OCI-LY1 (cell line): Measurements from ENCODE around the gene DUSP16.

ENCODE experiments used
- H2AFZ ChIP-seq: fragments of 200-600 bp; sonication (generic), shearing (Covaris generic); 2 replicates; pipeline ENCODE4 v1.6.0; 2014; ENCODE audit warnings: antibody characterized with exemption, mild to moderate bottlenecking, low read length
- H3F3A ChIP-seq: fragments of 200-600 bp; sonication (generic), shearing (Covaris generic); 2 replicates; pipeline ENCODE4 v1.6.0; 2014; ENCODE audit warnings: mild to moderate bottlenecking, antibody characterized with exemption, low read length, moderate library complexity; ENCODE audit not compliant: insufficient read depth
- H3K27ac ChIP-seq: fragments of 200-600 bp; sonication (generic); 2 replicates; pipeline ENCODE4 v1.5.1; 2014; ENCODE audit warnings: low read length, mixed run types, mild to moderate bottlenecking, low read depth; ENCODE audit not compliant: poor library complexity, severe bottlenecking
- H3K27me3 ChIP-seq: fragments of 200-600 bp; sonication (generic); 2 replicates; pipeline ENCODE4 v1.6.0; 2014; ENCODE audit warnings: antibody characterized with exemption, mild to moderate bottlenecking, low read length, moderate library complexity; ENCODE audit not compliant: insufficient read depth
- H3K36me3 ChIP-seq: fragments of 200-600 bp; sonication (generic); 2 replicates; pipeline ENCODE4 v1.6.1; 2014; ENCODE audit warnings: mild to moderate bottlenecking, antibody characterized with exemption, low read length, moderate library complexity, mixed read lengths; ENCODE audit not compliant: insufficient read depth
- H3K4me1 ChIP-seq: fragments of 200-600 bp; sonication (generic); 2 replicates; pipeline ENCODE4 v1.5.1; 2014; ENCODE audit warnings: mild to moderate bottlenecking, low read length, moderate library complexity; ENCODE audit not compliant: insufficient read depth, severe bottlenecking
- H3K4me2 ChIP-seq: fragments of 200-600 bp; sonication (generic), shearing (Covaris generic); 2 replicates; pipeline ENCODE4 v1.6.1; 2014; ENCODE audit warnings: low read length
- H3K4me3 ChIP-seq: fragments of 200-600 bp; sonication (generic); 2 replicates; pipeline ENCODE4 v1.5.1; 2014; ENCODE audit warnings: low read length, low read depth, mild to moderate bottlenecking, mixed read lengths; ENCODE audit not compliant: poor library complexity, severe bottlenecking
- H3K79me2 ChIP-seq: fragments of 200-600 bp; shearing (Covaris generic); 2 replicates; pipeline ENCODE4 v1.6.1; 2016; ENCODE audit warnings: mixed run types, low read length, mixed read lengths; ENCODE audit not compliant: insufficient read depth
- H3K9ac ChIP-seq: fragments of 200-600 bp; sonication (generic), shearing (Covaris generic); 2 replicates; pipeline ENCODE4 v1.6.1; 2014; ENCODE audit warnings: mild to moderate bottlenecking, low read length, mixed read lengths
- H3K9me2 ChIP-seq: fragments of 200-600 bp; sonication (generic), shearing (Covaris generic); 2 replicates; pipeline ENCODE4 v1.6.1; 2014; ENCODE audit warnings: low read depth, mild to moderate bottlenecking, low read length, mixed read lengths
- H3K9me3 ChIP-seq: fragments of 200-600 bp; shearing (Covaris generic); 2 replicates; pipeline ENCODE4 v1.6.1; 2014; ENCODE audit warnings: low read length, mixed read lengths
- H4K20me1 ChIP-seq: fragments of 200-600 bp; sonication (generic), shearing (Covaris generic); 2 replicates; pipeline ENCODE4 v1.6.0; 2016; ENCODE audit warnings: mild to moderate bottlenecking, low read length; ENCODE audit not compliant: insufficient read depth
- CTCF ChIP-seq: fragments of 200-600 bp; sonication (generic), shearing (Covaris generic); IDR thresholded peaks from 2 replicates; pipeline ENCODE4 v1.5.1; 2017; ENCODE audit warnings: mild to moderate bottlenecking, antibody characterized with exemption, low read length, moderate library complexity, mixed read lengths
- EZH2 ChIP-seq: fragments of 200-600 bp; sonication (generic), shearing (Covaris generic); IDR thresholded peaks from 2 replicates; pipeline ENCODE4 v1.8.0; 2017; ENCODE audit warnings: borderline replicate concordance, mixed run types, mild to moderate bottlenecking, antibody characterized with exemption, low read length, moderate library complexity, mixed read lengths

DUSP16 gene

GRCh38 chr12:12531194-12531593 is 31.5 kb downstream of the DUSP16 start:
- no peak overlapping the region for H3K4me2 ChIP-seq
- TF ChIP-seq EZH2, result no peak
- no peak for TF ChIP-seq CTCF
- H3F3A ChIP-seq, result no peaks in the 10 kb centered on the region
- H3K36me3 ChIP-seq, result no peaks in the 10 kb centered on the region
- H3K27ac ChIP-seq, result no peak overlapping the region
- no peaks in the 10 kb centered on the region for H3K27me3 ChIP-seq
- H3K79me2 ChIP-seq, result no peaks in the 10 kb centered on the region
- H3K4me1 ChIP-seq, result peaks cover 42% of the 10 kb centered on the region
- no peak overlapping the region for H3K9ac ChIP-seq
- H3K9me3 ChIP-seq, result no peaks in the 10 kb centered on the region
- H3K4me3 ChIP-seq, result no peak overlapping the region
- no peak overlapping the region for H2AFZ ChIP-seq
- H4K20me1 ChIP-seq, result no peaks in the 10 kb centered on the region
- H3K9me2 ChIP-seq, result no peaks in the 10 kb centered on the region

GRCh38 chr12:12529783-12530421 is 32.8 kb downstream of the DUSP16 start:
- H3K4me2 ChIP-seq, result no peak overlapping the region
- H3K79me2 ChIP-seq, result no peaks in the 10 kb centered on the region
- no peaks in the 10 kb centered on the region for H3K36me3 ChIP-seq
- no peaks in the 10 kb centered on the region for H3K9me3 ChIP-seq
- H3K4me3 ChIP-seq, result no peak overlapping the region
- H3K4me1 ChIP-seq, result peaks cover 30% of the 10 kb centered on the region
- no peak overlapping the region for H3K27ac ChIP-seq
- H3K9me2 ChIP-seq, result no peaks in the 10 kb centered on the region
- no peaks in the 10 kb centered on the region for H4K20me1 ChIP-seq
- no peak overlapping the region for H3K9ac ChIP-seq
- no peak overlapping the region for H2AFZ ChIP-seq
- H3K27me3 ChIP-seq, result no peaks in the 10 kb centered on the region
- TF ChIP-seq CTCF (no peak), EZH2 (no peak)
- no peaks in the 10 kb centered on the region for H3F3A ChIP-seq

DNA sequence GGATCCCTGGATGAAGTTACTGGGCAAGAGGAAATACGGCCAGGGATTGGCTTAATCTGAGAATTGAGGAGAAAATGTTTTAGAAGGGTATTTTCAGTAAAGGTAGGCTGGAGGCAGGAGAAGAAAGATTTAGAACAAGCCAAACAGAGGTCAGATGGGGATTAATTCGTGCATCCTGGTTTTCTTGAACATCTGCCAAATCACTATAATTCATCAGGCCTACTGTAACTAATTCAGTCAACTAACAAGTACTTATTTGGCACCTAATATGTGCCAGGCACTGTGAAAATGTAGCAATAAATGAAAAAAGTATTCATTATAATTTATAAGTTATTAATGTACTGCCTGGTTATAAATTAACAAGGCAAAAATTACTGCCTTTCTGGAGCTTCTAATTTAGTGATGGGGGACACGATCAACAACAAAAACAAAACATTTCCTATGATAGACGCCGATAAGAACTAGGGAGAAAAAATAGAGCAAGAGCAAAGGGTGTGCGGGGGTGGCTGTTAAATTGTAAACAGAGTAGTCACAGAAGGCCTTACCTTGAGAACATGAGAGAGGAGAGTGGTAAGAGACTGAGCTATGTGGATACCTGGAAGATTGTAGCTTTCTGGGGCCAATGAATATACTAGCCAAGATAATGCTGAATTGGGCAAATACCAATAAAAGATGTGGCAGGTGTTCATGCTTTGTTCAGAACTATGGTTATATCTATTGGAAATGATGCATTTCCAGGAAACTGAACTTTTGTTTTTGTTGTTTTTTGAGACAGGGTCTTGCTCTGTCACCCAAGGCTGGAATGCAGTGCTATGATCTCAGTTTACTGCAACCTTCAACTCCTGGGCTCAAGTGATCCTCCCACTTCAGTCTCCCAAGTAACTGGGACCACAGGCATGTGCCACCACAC is 34.0 kb downstream of the DUSP16 start:
- TF ChIP-seq EZH2 (no peak), CTCF (no peak)
- Histone ChIP-seq H4K20me1 (no peaks in the 10 kb centered on the region), H3K79me2 (no peaks in the 10 kb centered on the region), H3K4me2 (no peak overlapping the region; the same call in 1 of the 2 replicates), H3K27me3 (no peaks in the 10 kb centered on the region), H3K36me3 (no peaks in the 10 kb centered on the region), H3K4me1 (peaks cover 17% of the 10 kb centered on the region), H3F3A (no peaks in the 10 kb centered on the region), H2AFZ (no peak overlapping the region), H3K9me3 (no peaks in the 10 kb centered on the region), H3K9ac (no peak overlapping the region), H3K4me3 (no peak overlapping the region), H3K9me2 (no peaks in the 10 kb centered on the region), H3K27ac (peak overlapping the region; percentile 43)
